HepG2 (cell line): ENCODE measurements around the gene PPARA. TPM values are rescaled to one million over a fixed set of nuclear protein-coding genes. Genes with fewer than 3 reads are reported as not detected.

Experiments
- ATAC-seq: fragments of 200-7000 bp; cut with Tn5 transposase; 3 replicates; pipeline ENCODE4 v1.9.1; 2020; ENCODE audit warnings: mild to moderate bottlenecking, moderate library complexity
- BruUV-seq: library from RNA; stranded (reverse); fragments of 400-500 nt; replicated peaks from 2 replicates; lab custom pipeline; 2021; lab: Mats Ljungman, UMichigan
- CTCF ChIA-PET: fragments of 300-600 bp; formaldehyde crosslinking; extraction: SDS; loops from one replicate; lab custom pipeline; 2021; ENCODE audit warnings: low total read pairs, inconsistent platforms, low intra/inter-chr PET ratio; lab: Yijun Ruan, JAX
- POLR2A ChIA-PET: fragments of 350-600 bp; sonication (Branson Sonifier 250); formaldehyde crosslinking; loops from one replicate; lab custom pipeline; 2020; ENCODE audit warnings: antibody characterized with exemption, inconsistent platforms; lab: Yijun Ruan, JAX
- DNase-seq: peaks from one replicate; pipeline ENCODE4 v3.0.0-alpha.2; 2015; ENCODE audit warnings: low spot score
- FAIRE-seq: peaks from 3 replicates; lab custom pipeline; 2011; peaks lifted over from hg19 to GRCh38; lab: Jason Lieb, UNC
- H2AFZ ChIP-seq: one replicate; pipeline ENCODE4 v1.6.1; 2011; ENCODE audit warnings: low read length, inconsistent platforms
- H3K27ac ChIP-seq: fragments of 300-600 bp; 3 replicates; pipeline ENCODE4 v1.8.0; 2011; ENCODE audit warnings: mixed run types, mild to moderate bottlenecking, mixed read lengths, low read length, inconsistent platforms; ENCODE audit not compliant: insufficient read depth; ENCODE audit errors: extremely low read length
- H3K27me3 ChIP-seq, 2 experiments: fragments of 200-600 bp in 1 of 2; 2 replicates in 1 of 2; 3 replicates in 1 of 2; pipeline versions ENCODE4 v1.6.0 to v1.8.0; 2011; ENCODE audit warnings: low read length in 2 of 2, mild to moderate bottlenecking in 2 of 2, moderate library complexity in 2 of 2, inconsistent platforms in 1 of 2; ENCODE audit not compliant: insufficient read depth in 2 of 2, control insufficient read depth in 1 of 2
- H3K36me3 ChIP-seq, 2 experiments: fragments of 200-600 bp in 1 of 2; replicated peaks in 1 of 2; 2 replicates in 1 of 2; 3 replicates in 1 of 2; pipeline versions ENCODE4 v1.5.1 to v1.8.0; 2011; ENCODE audit warnings: low read length in 2 of 2, inconsistent platforms in 1 of 2; ENCODE audit not compliant: insufficient read depth in 2 of 2, control insufficient read depth in 1 of 2
- H3K4me1 ChIP-seq: 2 replicates; pipeline ENCODE4 v1.5.1; 2012; ENCODE audit warnings: low read length, inconsistent platforms; ENCODE audit not compliant: insufficient read depth
- H3K4me2 ChIP-seq: 2 replicates; pipeline ENCODE4 v1.6.0; 2011; ENCODE audit warnings: low read depth, low read length, inconsistent platforms
- H3K4me3 ChIP-seq, 3 experiments: fragments of 200-600 bp in 1 of 3; sonication (generic), shearing (Covaris generic) in 1 of 3; replicated peaks in 1 of 3; 2 replicates each; pipeline ENCODE4 v1.5.1; 2011 to 2016; ENCODE audit warnings: low read length in 3 of 3, inconsistent platforms in 2 of 3, low read depth in 2 of 3, mild to moderate bottlenecking in 2 of 3, control low read depth in 1 of 3, mixed read lengths in 1 of 3; ENCODE audit not compliant: insufficient read depth in 1 of 3
- H3K79me2 ChIP-seq: one replicate; pipeline ENCODE4 v1.6.1; 2011; ENCODE audit warnings: low read length, inconsistent platforms; ENCODE audit not compliant: insufficient read depth
- H3K9ac ChIP-seq: 2 replicates; pipeline ENCODE4 v1.6.0; 2011; ENCODE audit warnings: mild to moderate bottlenecking, low read depth, low read length, inconsistent platforms; ENCODE audit not compliant: insufficient read depth
- H3K9me3 ChIP-seq: 2 replicates; pipeline ENCODE4 v1.5.1; 2012; ENCODE audit warnings: mild to moderate bottlenecking, low read length
- H4K20me1 ChIP-seq: 2 replicates; pipeline ENCODE4 v1.6.0; 2011; ENCODE audit warnings: inconsistent platforms, mild to moderate bottlenecking, low read length, moderate library complexity; ENCODE audit not compliant: insufficient read depth
- FOSL2 ChIP-seq: sonication (generic); formaldehyde crosslinking; IDR thresholded peaks from 2 replicates; pipeline ENCODE4 v1.4.0; 2020; ENCODE audit warnings: missing genetic modification reagents
- ZFP41 ChIP-seq: sonication (generic); formaldehyde crosslinking; IDR thresholded peaks from 2 replicates; pipeline ENCODE4 v1.4.0; 2020; ENCODE audit warnings: mild to moderate bottlenecking, missing genetic modification reagents, borderline replicate concordance
- ZFY ChIP-seq: sonication (generic); formaldehyde crosslinking; IDR thresholded peaks from 2 replicates; pipeline ENCODE4 v1.4.0; 2020; ENCODE audit warnings: missing genetic modification reagents
- ZKSCAN1 ChIP-seq: fragments of 150-350 bp; IDR thresholded peaks from 2 replicates; pipeline ENCODE4 v1.6.1; 2014; ENCODE audit warnings: low read length
- ZMYM2 ChIP-seq: sonication (generic); formaldehyde crosslinking; IDR thresholded peaks from 2 replicates; pipeline ENCODE4 v1.8.0; 2022; ENCODE audit warnings: mild to moderate bottlenecking, missing genetic modification reagents
- ZNF34 ChIP-seq: sonication (generic); formaldehyde crosslinking; IDR thresholded peaks from 2 replicates; pipeline ENCODE4 v1.4.0; 2020; ENCODE audit warnings: mild to moderate bottlenecking, missing genetic modification reagents, borderline replicate concordance
- ZNF768 ChIP-seq: sonication (generic); formaldehyde crosslinking; IDR thresholded peaks from 2 replicates; pipeline ENCODE4 v1.4.0; 2020; ENCODE audit warnings: missing genetic modification reagents
- WGBS: methylation state at CpG from one replicate; pipeline ENCODE4 v1.1.6; 2017; ENCODE audit warnings: low lambda C conversion rate; 5-methylcytosine and 5-hydroxymethylcytosine counted together
- in situ Hi-C: cut with HindIII; loops from 2 replicates; pipeline ENCODE4 v1.10.0; 2017; ENCODE audit warnings: low pct_unique_long_range_greater_than_20kb; ENCODE audit not compliant: extremely low pct_ligation_motif_present
- intact Hi-C: fragments of 100-400 bp; cut with micrococcal nuclease; formaldehyde crosslinking; loops from one replicate; pipeline ENCODE4 v1.10.0; 2022; ENCODE audit not compliant: unreplicated experiment
- polyA plus RNA-seq, 8 experiments: library from polyadenylated mRNA; depleted of rRNA in 3 of 8; stranded (reverse) in 7 of 8; unstranded in 1 of 8; fragments of >200 nt; fragmentation: Illumina TruSeq in 4 of 8; extraction: Trizol in 4 of 8; gene quantifications; 2 replicates each; pipeline versions ENCODE4 v1.2.1 to v1.2.3, GENCODE V29; 2011 to 2016; ENCODE audit warnings: low read depth in 4 of 8, missing spikeins in 1 of 8, mixed read lengths in 1 of 8; ENCODE audit not compliant: insufficient read depth in 1 of 8
- total RNA-seq, 5 experiments: library from RNA; depleted of rRNA; stranded (reverse); fragments of >200 nt; fragmentation: Illumina TruSeq; extraction: Trizol; gene quantifications; 2 replicates each; pipeline ENCODE4 v1.2.3, GENCODE V29; 2016; ENCODE audit warnings: low read depth in 1 of 5
- TF ChIP-seq, protein P1 (sequence below): sonication (generic); formaldehyde crosslinking; IDR thresholded peaks from 2 replicates; pipeline ENCODE4 v1.4.0; 2020; ENCODE audit warnings: missing genetic modification reagents
- TF ChIP-seq, protein P2 (sequence below): sonication (generic); formaldehyde crosslinking; IDR thresholded peaks from 2 replicates; pipeline ENCODE4 v1.8.1; 2023; ENCODE audit warnings: mild to moderate bottlenecking, missing genetic modification reagents, borderline replicate concordance

Gene PPARA
- total and polyA plus RNA-seq, 2 of the 13 experiments (the other 11 are each of a cell fraction or from before 2014, with no cell fraction given), result 18.2 to 24.7 TPM

DNA sequence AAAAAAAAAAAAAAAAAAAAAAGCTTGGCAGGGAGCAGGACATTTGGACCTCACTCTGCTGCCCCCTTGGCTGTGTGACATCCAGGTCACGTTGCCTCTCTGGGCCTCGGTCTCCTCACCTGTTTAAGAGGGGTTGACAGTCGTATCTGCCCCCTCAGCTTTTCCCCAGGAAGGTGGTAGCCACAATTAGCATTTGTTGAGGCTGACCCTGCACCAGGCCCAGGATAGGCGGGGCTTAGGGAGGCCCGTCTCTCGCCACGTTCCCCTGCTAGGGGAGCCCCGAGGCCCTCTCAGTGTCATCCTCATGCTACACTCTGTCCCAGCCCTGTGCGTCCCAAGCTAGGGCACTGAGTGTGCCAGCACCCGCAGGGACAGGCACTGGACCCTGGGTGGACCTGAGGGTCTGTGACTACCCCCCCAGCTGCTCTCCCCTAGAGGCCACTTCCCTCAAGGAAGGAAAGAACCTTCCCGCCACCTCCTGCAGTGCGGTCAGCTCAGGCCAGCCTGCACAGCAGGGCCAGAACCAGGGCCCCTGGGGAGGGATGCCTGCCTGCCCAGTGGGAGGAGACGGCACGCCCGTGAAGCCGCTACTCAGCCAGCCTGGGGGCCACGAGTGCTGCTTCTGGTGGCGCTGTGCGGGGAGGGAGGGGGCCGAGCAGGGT is 38.5 kb upstream of the PPARA start:
- Histone ChIP-seq H3K27me3 (peaks cover 0 to 10% of the 10 kb centered on the region in 2 experiments; a peak in 2 of 5 replicates), H3K9me3 (no peaks in the 10 kb centered on the region), H3K4me2 (no peak overlapping the region), H3K4me1 (peaks cover 59% of the 10 kb centered on the region), H3K27ac (no peak overlapping the region), H3K36me3 (no peaks in the 10 kb centered on the region), H2AFZ (no peak overlapping the region), H4K20me1 (no peaks in the 10 kb centered on the region), H3K4me3 (no peak overlapping the region), H3K79me2 (no peaks in the 10 kb centered on the region), H3K9ac (no peak overlapping the region)
- no TSS peak for BruUV-seq
- intact Hi-C loops, result no loop called here
- in situ Hi-C loops, result loop anchor here (25.0 kb wide), 1 partner anchor 474 kb away; no protein-coding TSS in a partner anchor
- no peak for DNase-seq
- TF ChIP-seq ZNF34 (CRISPR knock-in tag) (no peak), ZNF768 (CRISPR knock-in tag) (peak; percentile 84)
- TF ChIP-seq, protein P1, sequence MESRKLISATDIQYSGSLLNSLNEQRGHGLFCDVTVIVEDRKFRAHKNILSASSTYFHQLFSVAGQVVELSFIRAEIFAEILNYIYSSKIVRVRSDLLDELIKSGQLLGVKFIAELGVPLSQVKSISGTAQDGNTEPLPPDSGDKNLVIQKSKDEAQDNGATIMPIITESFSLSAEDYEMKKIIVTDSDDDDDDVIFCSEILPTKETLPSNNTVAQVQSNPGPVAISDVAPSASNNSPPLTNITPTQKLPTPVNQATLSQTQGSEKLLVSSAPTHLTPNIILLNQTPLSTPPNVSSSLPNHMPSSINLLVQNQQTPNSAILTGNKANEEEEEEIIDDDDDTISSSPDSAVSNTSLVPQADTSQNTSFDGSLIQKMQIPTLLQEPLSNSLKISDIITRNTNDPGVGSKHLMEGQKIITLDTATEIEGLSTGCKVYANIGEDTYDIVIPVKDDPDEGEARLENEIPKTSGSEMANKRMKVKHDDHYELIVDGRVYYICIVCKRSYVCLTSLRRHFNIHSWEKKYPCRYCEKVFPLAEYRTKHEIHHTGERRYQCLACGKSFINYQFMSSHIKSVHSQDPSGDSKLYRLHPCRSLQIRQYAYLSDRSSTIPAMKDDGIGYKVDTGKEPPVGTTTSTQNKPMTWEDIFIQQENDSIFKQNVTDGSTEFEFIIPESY (CRISPR knock-in tag), result peak; percentile 68
- 80% methylated on average over 13 of the region's 20 CpGs for WGBS
- ChIA-PET POLR2A (no interaction called here), CTCF (no interaction called here)
- no peak for ATAC-seq
- no peak for FAIRE-seq

DNA sequence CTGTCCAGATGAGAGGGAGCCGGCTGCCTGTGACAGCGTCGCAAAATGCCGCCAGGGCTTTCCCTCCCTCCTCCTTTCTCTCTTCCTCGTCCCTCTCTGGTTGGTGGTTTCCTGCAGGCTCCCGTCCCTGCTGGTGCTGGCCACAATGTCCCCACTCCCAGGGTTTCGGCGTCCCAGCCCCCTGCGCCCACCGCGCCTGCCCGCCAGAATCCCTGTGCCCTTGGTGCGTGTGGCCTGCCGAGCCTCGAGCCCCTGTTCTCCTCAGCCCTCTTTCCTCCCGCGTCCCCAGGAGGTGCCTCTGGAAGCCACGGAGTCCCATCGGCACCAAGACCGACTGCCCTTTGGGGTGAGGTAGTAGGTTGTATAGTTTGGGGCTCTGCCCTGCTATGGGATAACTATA is 37.9 kb upstream of the PPARA start:
- 90% methylated on average over 20 of the region's 20 CpGs for WGBS
- H3K36me3 ChIP-seq, result no peaks in the 10 kb centered on the region
- FAIRE-seq (no peak), DNase-seq (no peak), ATAC-seq (no peak)
- H3K79me2 ChIP-seq, result no peaks in the 10 kb centered on the region
- in situ Hi-C loops (loop anchor here (25.0 kb wide), 1 partner anchor 475 kb away; no protein-coding TSS in a partner anchor), intact Hi-C loops (no loop called here)
- no peak overlapping the region for H3K4me3 ChIP-seq
- no TSS peak for BruUV-seq
- ChIA-PET CTCF (no interaction called here), POLR2A (no interaction called here)
- H3K27ac ChIP-seq, result no peak overlapping the region
- no peak overlapping the region for H3K4me2 ChIP-seq
- H3K9ac ChIP-seq, result no peak overlapping the region
- no peaks in the 10 kb centered on the region for H3K9me3 ChIP-seq
- H4K20me1 ChIP-seq, result no peaks in the 10 kb centered on the region
- H3K4me1 ChIP-seq, result peaks cover 53% of the 10 kb centered on the region
- H3K27me3 ChIP-seq, result peaks cover 0 to 14% of the 10 kb centered on the region in 2 experiments; a peak in 2 of 5 replicates
- TF ChIP-seq ZKSCAN1 (no peak), ZMYM2 (CRISPR knock-in tag) (no peak), ZFP41 (CRISPR knock-in tag) (no peak), FOSL2 (CRISPR knock-in tag) (no peak), ZFY (CRISPR knock-in tag) (no peak)
- TF ChIP-seq, protein P2, sequence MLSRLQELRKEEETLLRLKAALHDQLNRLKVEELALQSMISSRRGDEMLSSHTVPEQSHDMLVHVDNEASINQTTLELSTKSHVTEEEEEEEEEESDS (CRISPR knock-in tag), result no peak
- no peak overlapping the region for H2AFZ ChIP-seq
